ENCODE measurements around the gene YWHAG.

The YWHAG gene

GRCh38 chr7:76282344-76283253 is 76.2 kb downstream of the YWHAG start:
- DNase-seq (ENCODE audit: low read depth, low spot score), result no peak
- CTCF ChIA-PET, result interaction anchor here (1.0 to 6.5 kb wide), 8 partner anchors 9 to 105 kb away, joined by 3 to 35 read pairs (median 5); no protein-coding TSS in a partner anchor
- peak overlapping the region; percentile 41 for H3K4me3 ChIP-seq (ENCODE audit: low read depth, low read length)

DNA sequence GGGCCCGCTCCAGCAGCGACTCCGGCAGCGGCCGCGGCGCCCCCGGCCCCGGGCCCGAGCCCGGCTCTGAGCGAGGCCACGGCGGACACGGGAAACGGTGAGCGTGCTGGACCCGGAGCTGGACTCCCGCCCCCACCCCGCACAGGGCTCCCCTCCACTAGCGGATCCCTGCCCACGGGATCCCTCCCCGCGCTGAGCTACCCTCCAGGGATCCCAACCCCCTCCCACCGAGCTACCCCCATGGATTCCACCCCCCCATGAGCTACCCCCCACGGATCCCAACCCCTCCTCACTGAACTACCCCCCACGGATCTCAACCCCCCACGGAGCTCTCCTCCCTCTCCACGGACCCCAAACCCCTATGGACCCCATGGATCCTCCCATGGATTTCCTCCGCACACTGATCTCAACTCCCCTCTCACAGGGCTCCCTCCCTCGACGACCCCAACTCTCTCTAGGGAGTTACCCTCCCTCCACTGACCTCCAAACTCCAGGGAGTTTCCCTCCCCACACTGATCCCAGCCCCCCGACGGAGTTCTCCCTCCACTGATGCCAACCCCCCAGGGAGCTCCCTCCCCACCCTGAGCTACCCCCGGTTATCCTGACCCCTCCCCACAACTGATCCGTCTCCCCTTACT is 77.0 kb downstream of the YWHAG start:
- CTCF ChIA-PET, result interaction anchor here (1.0 to 6.5 kb wide), 7 partner anchors 10 to 104 kb away, joined by 3 to 35 read pairs (median 6); no protein-coding TSS in a partner anchor
- TF ChIP-seq, protein P1, sequence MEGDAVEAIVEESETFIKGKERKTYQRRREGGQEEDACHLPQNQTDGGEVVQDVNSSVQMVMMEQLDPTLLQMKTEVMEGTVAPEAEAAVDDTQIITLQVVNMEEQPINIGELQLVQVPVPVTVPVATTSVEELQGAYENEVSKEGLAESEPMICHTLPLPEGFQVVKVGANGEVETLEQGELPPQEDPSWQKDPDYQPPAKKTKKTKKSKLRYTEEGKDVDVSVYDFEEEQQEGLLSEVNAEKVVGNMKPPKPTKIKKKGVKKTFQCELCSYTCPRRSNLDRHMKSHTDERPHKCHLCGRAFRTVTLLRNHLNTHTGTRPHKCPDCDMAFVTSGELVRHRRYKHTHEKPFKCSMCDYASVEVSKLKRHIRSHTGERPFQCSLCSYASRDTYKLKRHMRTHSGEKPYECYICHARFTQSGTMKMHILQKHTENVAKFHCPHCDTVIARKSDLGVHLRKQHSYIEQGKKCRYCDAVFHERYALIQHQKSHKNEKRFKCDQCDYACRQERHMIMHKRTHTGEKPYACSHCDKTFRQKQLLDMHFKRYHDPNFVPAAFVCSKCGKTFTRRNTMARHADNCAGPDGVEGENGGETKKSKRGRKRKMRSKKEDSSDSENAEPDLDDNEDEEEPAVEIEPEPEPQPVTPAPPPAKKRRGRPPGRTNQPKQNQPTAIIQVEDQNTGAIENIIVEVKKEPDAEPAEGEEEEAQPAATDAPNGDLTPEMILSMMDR (IDR thresholded peaks at IDR 0.05; ENCODE audit: insufficient read depth, low read length, missing control alignments), result no peak
- H3K4me3 ChIP-seq (ENCODE audit: low read depth, low read length), result peak overlapping the region; percentile 41
- POLR2A ChIA-PET, result interaction anchor here (0.6 to 1.2 kb wide), 4 partner anchors 10 to 41 kb away, joined by 3 to 8 read pairs (median 4); no protein-coding TSS in a partner anchor
- no peak for DNase-seq (ENCODE audit: low read depth, low spot score)

More at GRCh38 chr7:76282344-76283253, 76.2 kb downstream of the YWHAG start:
- TF ChIP-seq, protein P1 (IDR thresholded peaks at IDR 0.05; ENCODE audit: insufficient read depth, low read length, missing control alignments), result no peak
- POLR2A ChIA-PET, result interaction anchor here (0.5 to 1.2 kb wide), 5 partner anchors 9 to 232 kb away, joined by 3 to 8 read pairs (median 3); no protein-coding TSS in a partner anchor

DNA sequence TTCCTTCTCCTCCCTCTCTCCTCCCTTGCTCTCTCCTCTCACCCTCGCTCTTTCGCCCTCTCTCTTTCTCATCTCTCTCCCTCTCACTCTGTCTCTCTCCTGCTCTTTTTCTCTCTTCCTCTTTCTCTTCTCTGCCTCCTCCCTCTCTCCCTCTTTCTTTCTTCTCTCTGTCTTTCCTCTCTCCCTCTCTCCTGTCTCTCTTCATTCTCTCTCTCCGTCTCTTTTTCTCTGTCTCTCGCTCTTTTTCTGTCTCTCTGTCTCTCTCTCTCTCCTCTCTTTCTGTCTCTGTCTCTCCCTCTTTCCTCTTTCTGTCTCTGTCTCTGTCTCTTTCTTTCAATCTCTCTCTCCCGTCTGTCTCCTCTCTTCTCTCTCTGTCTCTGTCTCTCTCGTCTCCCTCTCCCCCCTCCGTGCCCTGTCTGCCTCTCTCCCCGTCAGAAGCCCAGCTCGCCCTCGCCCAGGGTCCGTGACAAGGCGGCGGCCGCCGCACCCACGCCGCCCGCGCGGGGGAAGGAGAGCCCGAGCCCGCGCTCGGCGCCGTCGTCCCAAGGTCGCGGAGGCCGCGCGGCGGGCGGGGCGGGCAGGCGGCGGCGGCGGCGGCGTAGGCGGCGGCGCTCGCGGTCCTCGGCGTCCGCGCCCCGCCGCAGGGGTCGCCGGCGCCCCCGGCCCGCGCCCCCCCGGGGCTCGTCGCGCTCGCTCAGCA is 77.6 kb downstream of the YWHAG start:
- DNase-seq (ENCODE audit: low read depth, low spot score), result no peak
- TF ChIP-seq, protein P1 (IDR thresholded peaks at IDR 0.05; ENCODE audit: insufficient read depth, low read length, missing control alignments), result no peak
- POLR2A ChIA-PET, result interaction anchor here (1.0 kb wide), 1 partner anchor 10 kb away, joined by 8 read pairs; no protein-coding TSS in a partner anchor
- CTCF ChIA-PET, result interaction anchor here (1.0 to 6.5 kb wide), 6 partner anchors 10 to 103 kb away, joined by 3 to 35 read pairs (median 12); no protein-coding TSS in a partner anchor
- H3K4me3 ChIP-seq (ENCODE audit: low read depth, low read length), result peak overlapping the region; percentile 33

GRCh38 chr7:76280408-76280807 is 78.4 kb downstream of the YWHAG start:
- no peak for DNase-seq (ENCODE audit: low read depth, low spot score)
- ChIA-PET CTCF (no interaction called here), POLR2A (no interaction called here)
- no peak overlapping the region for H3K4me3 ChIP-seq (ENCODE audit: low read depth, low read length)
- TF ChIP-seq, protein P1 (IDR thresholded peaks at IDR 0.05; ENCODE audit: insufficient read depth, low read length, missing control alignments), result no peak

GRCh38 chr7:76278540-76278939 is 80.3 kb downstream of the YWHAG start:
- TF ChIP-seq, protein P1 (IDR thresholded peaks at IDR 0.05; ENCODE audit: insufficient read depth, low read length, missing control alignments), result no peak
- POLR2A ChIA-PET, result interaction anchor here (0.5 kb wide), 1 partner anchor 13 kb away, joined by 3 read pairs; no protein-coding TSS in a partner anchor
- H3K4me3 ChIP-seq (ENCODE audit: low read depth, low read length), result no peak overlapping the region
- no peak for DNase-seq (ENCODE audit: low read depth, low spot score)
- CTCF ChIA-PET, result interaction anchor here (1.3 to 4.2 kb wide), 4 partner anchors 10 to 36 kb away, joined by 3 to 21 read pairs (median 6); no protein-coding TSS in a partner anchor
